Gastroesophageal sphincter (tissue), 3 donors: ENCODE results near the gene EEF2.
"Not testable (repeated sequence)": the region's sequence is repeated elsewhere in the genome, so short reads cannot be mapped to it uniquely, and the experiment has no call there.

ENCODE experiments used
- POLR2A ChIP-seq, 2 donors: fragments of 450-650 bp; IDR thresholded peaks; one replicate each; pipeline ENCODE4 v1.6.1; 2017; ENCODE audit warnings: antibody characterized with exemption in 2 of 2, mild to moderate bottlenecking in 2 of 2, moderate library complexity in 1 of 2
- POLR2AphosphoS5 ChIP-seq: sonication (generic); formaldehyde crosslinking; IDR thresholded peaks from one replicate; pipeline ENCODE4 v1.6.1; 2017; ENCODE audit warnings: antibody characterized with exemption
- TF ChIP-seq, protein P1 (sequence below), 4 experiments: fragments of 200-600 bp in 2 of 4; fragments of 450-650 bp in 2 of 4; sonication (generic) in 1 of 4; IDR thresholded peaks; one replicate each; pipeline ENCODE4 v1.5.1; 2017 to 2019; ENCODE audit warnings: antibody characterized with exemption in 4 of 4, mild to moderate bottlenecking in 2 of 4, moderate library complexity in 2 of 4

DNA sequence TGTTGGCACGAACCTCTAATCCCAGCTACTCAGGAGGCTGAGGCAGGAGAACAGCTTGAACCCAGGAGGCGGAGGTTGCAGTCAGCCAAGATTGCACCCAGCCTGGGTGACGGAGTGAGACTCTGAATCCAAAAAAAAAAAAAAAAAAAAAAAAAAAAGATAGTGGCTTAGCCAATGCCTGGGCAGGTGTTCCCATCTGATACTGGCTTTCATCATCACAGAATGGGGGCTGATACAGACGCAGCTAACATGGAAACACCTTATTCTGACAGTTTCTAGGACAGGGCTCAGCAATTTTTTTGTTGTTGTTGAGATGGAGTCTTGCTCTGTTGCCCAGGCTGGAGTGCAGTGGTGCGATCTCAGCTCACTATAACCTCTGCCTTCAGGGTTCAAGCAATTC lies 15.5 kb upstream of the EEF2 start:
- TF ChIP-seq, protein P1, sequence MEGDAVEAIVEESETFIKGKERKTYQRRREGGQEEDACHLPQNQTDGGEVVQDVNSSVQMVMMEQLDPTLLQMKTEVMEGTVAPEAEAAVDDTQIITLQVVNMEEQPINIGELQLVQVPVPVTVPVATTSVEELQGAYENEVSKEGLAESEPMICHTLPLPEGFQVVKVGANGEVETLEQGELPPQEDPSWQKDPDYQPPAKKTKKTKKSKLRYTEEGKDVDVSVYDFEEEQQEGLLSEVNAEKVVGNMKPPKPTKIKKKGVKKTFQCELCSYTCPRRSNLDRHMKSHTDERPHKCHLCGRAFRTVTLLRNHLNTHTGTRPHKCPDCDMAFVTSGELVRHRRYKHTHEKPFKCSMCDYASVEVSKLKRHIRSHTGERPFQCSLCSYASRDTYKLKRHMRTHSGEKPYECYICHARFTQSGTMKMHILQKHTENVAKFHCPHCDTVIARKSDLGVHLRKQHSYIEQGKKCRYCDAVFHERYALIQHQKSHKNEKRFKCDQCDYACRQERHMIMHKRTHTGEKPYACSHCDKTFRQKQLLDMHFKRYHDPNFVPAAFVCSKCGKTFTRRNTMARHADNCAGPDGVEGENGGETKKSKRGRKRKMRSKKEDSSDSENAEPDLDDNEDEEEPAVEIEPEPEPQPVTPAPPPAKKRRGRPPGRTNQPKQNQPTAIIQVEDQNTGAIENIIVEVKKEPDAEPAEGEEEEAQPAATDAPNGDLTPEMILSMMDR (IDR thresholded peaks at IDR 0.05), result not testable (repeated sequence)
- not testable (repeated sequence) for TF ChIP-seq POLR2A (IDR thresholded peaks at IDR 0.05); POLR2AphosphoS5
